B cell (primary cell): ENCODE results near the gene STT3B. TPM values are rescaled to one million over a fixed set of nuclear protein-coding genes. Genes with fewer than 3 reads are reported as not detected.

Experiments
- ATAC-seq: fragments of 200-7000 bp; cut with Tn5 transposase; one replicate; pipeline ENCODE4 v1.10.0; 2021; ENCODE audit warnings: low read depth, mild to moderate bottlenecking, moderate number of reproducible peaks, moderate library complexity
- CTCF ChIA-PET: fragments of 350-600 bp; sonication (Branson Sonifier 250); formaldehyde crosslinking; loops from one replicate; lab custom pipeline; 2021; ENCODE audit warnings: antibody characterized with exemption, inconsistent platforms; lab: Charles Lee
- POLR2A ChIA-PET: fragments of 350-600 bp; sonication (Branson Sonifier 250); formaldehyde crosslinking; loops from one replicate; lab custom pipeline; 2021; ENCODE audit warnings: antibody characterized with exemption; lab: Charles Lee
- DNase-seq: peaks from one replicate; pipeline ENCODE4 v3.0.0; 2013
- H2AFZ ChIP-seq: 2 replicates; pipeline ENCODE4 v1.6.1; 2012; ENCODE audit warnings: mild to moderate bottlenecking, low read depth, low read length; ENCODE audit not compliant: insufficient read depth, poor library complexity, severe bottlenecking
- H3K27ac ChIP-seq, 2 donors: 1 replicate in 1 of 2; 2 replicates in 1 of 2; pipeline ENCODE4 v1.5.1; 2012 to 2013; ENCODE audit warnings: low read length in 2 of 2, mild to moderate bottlenecking in 2 of 2, moderate library complexity in 1 of 2
- H3K27me3 ChIP-seq, 4 experiments: fragments of 200-600 bp in 1 of 4; sonication (generic) in 1 of 4; replicated peaks in 1 of 4; 1 replicate in 2 of 4; 2 replicates in 2 of 4; pipeline versions ENCODE4 v1.6.1 to v1.7.0; 2013 to 2016; ENCODE audit warnings: low read length in 3 of 4, mild to moderate bottlenecking in 2 of 4, mixed read lengths in 1 of 4, moderate library complexity in 1 of 4; ENCODE audit not compliant: insufficient read depth in 4 of 4, control insufficient read depth in 3 of 4; ENCODE audit errors: control extremely low read depth in 1 of 4
- H3K36me3 ChIP-seq, 2 experiments: replicated peaks in 1 of 2; 1 replicate in 1 of 2; 2 replicates in 1 of 2; pipeline versions ENCODE4 v1.6.1 to v1.7.1; 2013; ENCODE audit warnings: low read length in 1 of 2; ENCODE audit not compliant: insufficient read depth in 2 of 2, control insufficient read depth in 1 of 2; ENCODE audit errors: control extremely low read depth in 1 of 2, extremely low read depth in 1 of 2
- H3K4me1 ChIP-seq, 2 donors: fragments of 200-600 bp in 1 of 2; sonication (generic) in 1 of 2; 1 replicate in 1 of 2; 2 replicates in 1 of 2; pipeline versions ENCODE4 v1.5.1 to v1.6.1; 2013 to 2017; ENCODE audit warnings: low read length in 2 of 2; ENCODE audit not compliant: control insufficient read depth in 2 of 2, insufficient read depth in 2 of 2
- H3K4me2 ChIP-seq: replicated peaks from 2 replicates; pipeline ENCODE3; 2012; ENCODE audit warnings: mild to moderate bottlenecking, low read depth, low read length; ENCODE audit not compliant: poor library complexity, severe bottlenecking
- H3K4me3 ChIP-seq, 5 experiments: fragments of 200-600 bp in 1 of 5; sonication (generic) in 1 of 5; 1 replicate in 3 of 5; 2 replicates in 2 of 5; pipeline versions ENCODE4 v1.5.1 to v1.7.0; 2011 to 2016; ENCODE audit warnings: low read length in 4 of 5, mild to moderate bottlenecking in 4 of 5, low read depth in 2 of 5, control low read depth in 1 of 5, moderate library complexity in 1 of 5; ENCODE audit not compliant: insufficient read depth in 1 of 5; ENCODE audit errors: control extremely low read depth in 1 of 5, extremely low read depth in 1 of 5
- H3K79me2 ChIP-seq: fragments of 200-600 bp; sonication (generic); one replicate; pipeline ENCODE4 v1.6.0; 2016; ENCODE audit warnings: low read length; ENCODE audit not compliant: control insufficient read depth, insufficient read depth
- H3K9ac ChIP-seq: fragments of 200-600 bp; sonication (generic); 2 replicates; pipeline ENCODE4 v1.6.1; 2017; ENCODE audit warnings: mild to moderate bottlenecking, low read length, moderate library complexity
- H3K9me3 ChIP-seq, 3 donors: one replicate each; pipeline versions ENCODE4 v1.6.1 to v1.7.1; 2013; ENCODE audit warnings: low read length in 2 of 3; ENCODE audit not compliant: control insufficient read depth in 2 of 3, insufficient read depth in 1 of 3; ENCODE audit errors: control extremely low read depth in 1 of 3
- H4K20me1 ChIP-seq: 2 replicates; pipeline ENCODE4 v1.6.0; 2012; ENCODE audit warnings: mild to moderate bottlenecking, low read length; ENCODE audit not compliant: insufficient read depth, control insufficient read depth, poor library complexity, severe bottlenecking
- H3K27ac Mint-ChIP-seq: one replicate; pipeline ENCODE4 v1.8.0; 2021; ENCODE audit warnings: mixed read lengths
- H3K27me3 Mint-ChIP-seq: one replicate; pipeline ENCODE4 v1.8.0; 2021; ENCODE audit warnings: mixed read lengths
- H3K4me1 Mint-ChIP-seq: one replicate; pipeline ENCODE4 v1.8.0; 2021; ENCODE audit warnings: mixed read lengths
- H3K4me3 Mint-ChIP-seq: one replicate; pipeline ENCODE4 v1.8.0; 2021; ENCODE audit warnings: mixed read lengths
- H3K9me3 Mint-ChIP-seq: one replicate; pipeline ENCODE4 v1.8.0; 2022; ENCODE audit warnings: mixed read lengths; ENCODE audit not compliant: insufficient read depth
- EZH2 ChIP-seq: IDR thresholded peaks from 2 replicates; pipeline ENCODE4 v1.6.1; 2012; ENCODE audit warnings: borderline replicate concordance, low read depth, mild to moderate bottlenecking, moderate library complexity, low read length; ENCODE audit not compliant: insufficient read depth, poor library complexity, severe bottlenecking
- WGBS: methylation state at CpG from one replicate; pipeline ENCODE4 v1.1.5; 2013; ENCODE audit warnings: missing lambda C conversion rate; ENCODE audit not compliant: insufficient coverage; 5-methylcytosine and 5-hydroxymethylcytosine counted together
- intact Hi-C: fragments of 100-400 bp; cut with micrococcal nuclease; formaldehyde crosslinking; loops from one replicate; pipeline ENCODE4 v1.10.0; 2022
- polyA plus RNA-seq: library from polyadenylated mRNA; depleted of rRNA; stranded (reverse); fragments of >200 nt; gene quantifications from 2 replicates; pipeline ENCODE4 v1.2.3, GENCODE V29; 2012
- total RNA-seq, 2 donors: library from RNA; stranded (reverse); fragments of 120-200 nt in 1 of 2; gene quantifications; 1 replicate in 1 of 2; 2 replicates in 1 of 2; pipeline versions ENCODE4 v1.2.3 to v1.2.4, GENCODE V29; 2013 to 2022
- TF ChIP-seq, protein P1 (sequence below): fragments of 200-600 bp; IDR thresholded peaks from one replicate; pipeline ENCODE4 v1.8.0; 2022; ENCODE audit warnings: antibody characterized with exemption, mild to moderate bottlenecking

Gene STT3B
- total and polyA plus RNA-seq, 2 donors (not counting 1 experiment from before 2014, with no cell fraction given) = 35.4 to 79.2 TPM

- H3K9me3 ChIP-seq = no peaks in the 10 kb centered on the region
- intact Hi-C loops = no loop called here
- no peaks in the 10 kb centered on the region for H3K79me2 ChIP-seq
- H3K27ac ChIP-seq = no peak overlapping the region
- H3K36me3 ChIP-seq = no peaks in the 10 kb centered on the region
- ChIA-PET CTCF (no interaction called here), POLR2A (interaction anchor here (0.5 kb wide), 1 partner anchor 506 kb away, joined by 3 read pairs; no protein-coding TSS in a partner anchor)
- ATAC-seq = no peak
- H3K4me2 ChIP-seq = no peak overlapping the region
- DNase-seq = no peak
- WGBS = 100% methylated on average over 1 of the region's 1 CpG
- no peak for TF ChIP-seq EZH2
- TF ChIP-seq, protein P1, sequence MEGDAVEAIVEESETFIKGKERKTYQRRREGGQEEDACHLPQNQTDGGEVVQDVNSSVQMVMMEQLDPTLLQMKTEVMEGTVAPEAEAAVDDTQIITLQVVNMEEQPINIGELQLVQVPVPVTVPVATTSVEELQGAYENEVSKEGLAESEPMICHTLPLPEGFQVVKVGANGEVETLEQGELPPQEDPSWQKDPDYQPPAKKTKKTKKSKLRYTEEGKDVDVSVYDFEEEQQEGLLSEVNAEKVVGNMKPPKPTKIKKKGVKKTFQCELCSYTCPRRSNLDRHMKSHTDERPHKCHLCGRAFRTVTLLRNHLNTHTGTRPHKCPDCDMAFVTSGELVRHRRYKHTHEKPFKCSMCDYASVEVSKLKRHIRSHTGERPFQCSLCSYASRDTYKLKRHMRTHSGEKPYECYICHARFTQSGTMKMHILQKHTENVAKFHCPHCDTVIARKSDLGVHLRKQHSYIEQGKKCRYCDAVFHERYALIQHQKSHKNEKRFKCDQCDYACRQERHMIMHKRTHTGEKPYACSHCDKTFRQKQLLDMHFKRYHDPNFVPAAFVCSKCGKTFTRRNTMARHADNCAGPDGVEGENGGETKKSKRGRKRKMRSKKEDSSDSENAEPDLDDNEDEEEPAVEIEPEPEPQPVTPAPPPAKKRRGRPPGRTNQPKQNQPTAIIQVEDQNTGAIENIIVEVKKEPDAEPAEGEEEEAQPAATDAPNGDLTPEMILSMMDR = no peak
- peaks cover 0 to 6% of the 10 kb centered on the region in 2 donors for H3K4me1 ChIP-seq
- H3K27me3 ChIP-seq = no peaks in the 10 kb centered on the region
- Mint-ChIP-seq H3K27ac (no peak overlapping the region), H3K27me3 (peaks cover 3% of the 10 kb centered on the region), H3K9me3 (peaks cover 2% of the 10 kb centered on the region), H3K4me1 (peaks cover 9% of the 10 kb centered on the region), H3K4me3 (no peak overlapping the region)
- no peak overlapping the region for H2AFZ ChIP-seq
- H4K20me1 ChIP-seq = no peaks in the 10 kb centered on the region
- no peak overlapping the region for H3K9ac ChIP-seq
- H3K4me3 ChIP-seq = no peak overlapping the region
These were observed 9.2 kb upstream of the STT3B start for GRCh38 chr3:31523543-31523942.

DNA sequence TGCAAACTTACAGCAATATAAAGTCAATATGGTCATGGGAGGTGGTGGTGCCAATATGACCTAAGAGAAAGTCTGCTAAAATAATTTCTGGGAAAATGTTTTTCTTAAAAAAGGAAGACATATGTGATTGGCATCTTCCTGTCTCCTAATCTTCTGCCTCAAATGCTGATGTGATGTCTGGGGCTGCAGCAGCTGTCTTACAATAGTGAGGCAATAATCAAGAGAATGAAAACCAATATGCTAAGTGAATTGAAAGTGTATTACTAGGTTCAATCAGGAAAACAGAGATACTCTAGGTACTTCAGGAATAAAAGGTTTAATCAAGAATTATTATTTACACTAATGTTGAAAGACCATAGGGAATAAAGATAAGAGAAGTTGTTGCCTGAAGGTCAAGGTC is 7.2 kb upstream of the STT3B start:
- ChIA-PET CTCF (interaction anchor here (0.6 kb wide), 1 partner anchor 1092 kb away, joined by 3 read pairs; no protein-coding TSS in a partner anchor), POLR2A (no interaction called here)
- ATAC-seq = no peak
- Histone ChIP-seq H3K36me3 (no peaks in the 10 kb centered on the region), H4K20me1 (no peaks in the 10 kb centered on the region), H3K4me1 (peaks cover 2 to 6% of the 10 kb centered on the region in 2 donors), H3K4me3 (no peak overlapping the region), H3K9ac (no peak overlapping the region), H3K9me3 (no peaks in the 10 kb centered on the region), H2AFZ (no peak overlapping the region), H3K27me3 (no peaks in the 10 kb centered on the region), H3K79me2 (no peaks in the 10 kb centered on the region), H3K27ac (no peak overlapping the region), H3K4me2 (no peak overlapping the region)
- H3K9me3 Mint-ChIP-seq = peaks cover 2% of the 10 kb centered on the region
- peaks cover 9% of the 10 kb centered on the region for H3K4me1 Mint-ChIP-seq
- intact Hi-C loops = no loop called here
- DNase-seq = no peak
- H3K27ac Mint-ChIP-seq = no peak overlapping the region
- no peak overlapping the region for H3K4me3 Mint-ChIP-seq
- TF ChIP-seq, protein P1 = no peak
- TF ChIP-seq EZH2 = no peak
- peaks cover 3% of the 10 kb centered on the region for H3K27me3 Mint-ChIP-seq
